Ammon's horn (tissue), 1 donor: ENCODE results near the gene CUX1.
A peak's percentile ranks its signal among the peaks of the same experiment; 100 is the strongest.
"Not testable (repeated sequence)": the region's sequence is repeated elsewhere in the genome, so short reads cannot be mapped to it uniquely, and the experiment has no call there.

ENCODE experiments used
- DNase-seq: peaks from one replicate; pipeline ENCODE4 v3.0.0-alpha.2; 2016; ENCODE audit warnings: low spot score

The CUX1 gene

DNA sequence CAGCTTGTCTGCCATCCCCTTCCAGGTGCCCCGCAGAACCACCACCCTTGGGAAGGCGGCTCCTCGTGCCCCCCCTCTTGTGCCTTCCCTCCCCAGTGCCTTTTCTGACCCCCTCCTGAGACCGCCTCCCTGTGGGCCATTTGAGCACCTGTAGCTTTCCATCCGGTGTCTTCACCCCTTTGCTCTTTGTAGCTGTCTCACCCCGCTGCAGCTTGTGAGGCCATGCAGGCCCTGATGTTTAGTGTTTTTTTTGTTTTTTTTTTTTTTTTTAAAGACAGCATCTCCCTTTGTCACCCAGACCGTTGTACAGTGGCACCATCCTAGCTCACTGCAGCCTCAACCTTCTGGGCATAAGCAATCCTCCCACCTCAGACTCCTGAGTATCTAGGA is 52.5 kb downstream of the CUX1 start:
- no peak for DNase-seq

DNA sequence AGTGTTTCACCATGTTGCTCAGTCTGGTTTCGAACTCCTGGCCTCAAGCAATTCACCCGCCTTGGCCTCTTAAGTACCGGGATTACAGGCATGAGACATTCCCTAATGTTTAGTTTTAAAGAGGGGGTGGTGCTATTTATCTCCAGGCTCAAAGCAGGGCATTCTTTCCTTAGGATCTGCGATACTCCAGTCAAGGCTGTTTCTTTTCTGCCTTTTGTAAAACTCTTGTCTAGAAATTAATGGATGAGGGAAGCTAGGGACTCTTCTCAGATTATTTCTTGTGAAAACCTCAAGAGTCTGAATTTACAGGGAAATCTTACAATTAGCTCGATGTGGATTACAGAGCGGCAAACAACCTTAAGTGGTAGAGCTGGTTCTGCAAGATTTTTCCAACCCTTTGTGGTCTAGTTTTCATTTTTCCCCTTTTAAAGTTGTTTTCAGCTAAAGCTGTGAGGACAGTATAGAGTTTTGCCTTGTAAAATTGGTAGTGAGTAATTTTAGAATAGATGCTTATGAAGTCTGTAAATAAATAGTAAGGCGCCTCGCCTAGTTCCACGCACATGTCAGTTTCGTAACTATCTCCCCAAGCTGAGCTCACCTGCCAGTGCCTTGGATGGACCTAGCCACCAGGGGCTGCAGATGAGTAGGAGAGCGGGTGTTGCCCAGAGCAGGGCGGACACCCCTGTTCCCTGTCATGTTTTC is 53.1 kb downstream of the CUX1 start:
- DNase-seq, result no peak

- DNase-seq, result no peak
These were observed 53.9 kb downstream of the CUX1 start for GRCh38 chr7:101871351-101871750.

DNA sequence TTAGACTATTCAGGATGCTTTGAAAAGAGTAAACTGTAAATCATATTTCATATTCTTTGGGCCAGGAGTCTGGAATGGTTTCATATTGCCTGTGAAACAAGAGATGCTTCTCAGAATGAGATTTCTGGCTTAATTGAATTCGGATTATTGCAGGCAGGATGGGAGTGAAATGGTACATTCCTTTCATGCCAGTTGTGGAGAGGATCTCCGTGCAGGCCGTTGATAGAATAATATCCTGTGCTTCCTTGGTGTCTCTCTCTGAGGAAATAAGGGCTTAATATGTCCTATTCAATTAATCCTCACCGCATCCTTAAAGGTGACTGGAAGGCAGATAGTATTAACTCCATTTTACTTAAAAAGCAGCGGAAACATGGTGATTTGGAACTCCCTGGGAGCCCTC is 56.6 kb downstream of the CUX1 start:
- no peak for DNase-seq

GRCh38 chr7:101875283-101875846 is 57.9 kb downstream of the CUX1 start:
- DNase-seq, result peak; percentile 13

GRCh38 chr7:101877882-101878591 is 60.6 kb downstream of the CUX1 start:
- no peak for DNase-seq

GRCh38 chr7:101878938-101879337 is 61.5 kb downstream of the CUX1 start:
- DNase-seq, result no peak

DNA sequence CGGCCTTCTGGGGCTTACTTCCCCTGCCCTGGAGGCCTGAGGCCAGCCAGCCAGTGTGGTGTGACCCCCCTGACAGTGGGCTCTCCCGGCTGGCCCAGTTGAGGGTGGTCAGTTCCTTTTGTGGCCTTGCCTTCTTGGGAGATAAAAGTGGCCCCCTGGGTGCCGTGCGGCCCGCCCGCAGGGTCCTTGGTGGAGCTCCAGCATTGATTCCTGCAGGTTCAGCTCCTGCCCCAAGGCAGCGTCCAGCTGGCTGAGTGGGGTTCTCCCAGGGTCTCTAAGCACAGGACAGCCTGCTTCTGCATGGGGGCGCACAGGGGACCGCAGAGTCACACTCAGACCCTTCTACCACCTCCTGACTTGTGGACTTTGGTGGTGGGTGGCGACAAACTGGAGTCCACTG is 62.1 kb downstream of the CUX1 start:
- DNase-seq, result no peak

DNA sequence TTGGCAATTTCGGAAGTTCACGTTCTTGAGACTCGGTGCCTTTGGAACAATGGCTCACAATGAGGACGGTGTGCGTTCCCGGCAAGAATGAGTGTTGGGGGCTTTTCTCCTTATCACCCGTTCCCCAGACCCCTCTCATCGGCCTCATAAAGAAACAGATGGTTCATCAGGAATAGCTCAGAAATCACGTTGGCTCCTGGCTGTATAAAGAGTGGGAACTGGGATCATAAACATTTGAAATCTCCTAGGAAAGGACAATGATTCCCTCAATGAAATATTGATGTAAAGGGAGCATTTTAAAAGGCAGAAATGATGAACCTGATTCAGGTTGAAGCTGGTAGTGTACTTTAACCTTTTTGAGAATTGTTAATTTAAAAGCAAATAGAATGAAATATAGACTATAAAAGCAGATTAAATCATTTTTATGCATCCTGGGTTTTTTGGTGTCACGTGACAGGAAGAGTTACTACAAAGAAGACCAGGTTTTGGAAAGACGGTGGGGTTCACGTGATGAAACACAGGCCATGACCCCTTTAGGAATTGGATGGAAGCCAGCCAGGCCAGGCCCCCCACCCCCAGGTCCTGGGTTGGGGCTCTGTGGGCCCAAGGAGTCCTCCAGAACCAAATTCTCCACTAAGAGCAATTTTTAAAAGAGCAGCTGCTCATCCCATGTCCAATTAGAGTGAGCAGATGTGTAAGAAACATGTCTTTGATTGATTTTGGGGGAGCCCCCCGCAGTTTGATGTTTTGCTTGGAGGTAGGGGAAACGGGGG is 63.0 kb downstream of the CUX1 start:
- DNase-seq, result no peak

DNA sequence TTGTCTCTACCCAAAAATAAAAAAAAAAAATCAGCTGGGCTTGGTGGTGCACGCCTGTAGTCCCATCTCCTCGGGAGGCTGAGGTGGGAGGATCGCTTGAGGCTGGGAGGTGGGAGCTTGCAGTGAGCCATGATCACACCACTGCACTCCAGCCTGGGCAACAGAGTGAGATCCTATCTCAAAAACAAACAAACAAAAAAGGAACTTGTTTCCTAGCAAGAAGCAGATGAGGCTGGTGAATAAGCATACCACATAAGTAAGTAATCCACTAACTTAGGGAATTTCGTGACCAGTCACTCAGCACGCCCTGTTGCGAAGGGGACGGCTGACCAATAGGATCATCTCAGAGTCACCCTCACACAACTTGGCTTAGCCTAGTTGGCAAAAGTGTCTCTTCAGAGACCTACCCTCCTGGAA is 64.6 kb downstream of the CUX1 start:
- DNase-seq, result no peak

DNA sequence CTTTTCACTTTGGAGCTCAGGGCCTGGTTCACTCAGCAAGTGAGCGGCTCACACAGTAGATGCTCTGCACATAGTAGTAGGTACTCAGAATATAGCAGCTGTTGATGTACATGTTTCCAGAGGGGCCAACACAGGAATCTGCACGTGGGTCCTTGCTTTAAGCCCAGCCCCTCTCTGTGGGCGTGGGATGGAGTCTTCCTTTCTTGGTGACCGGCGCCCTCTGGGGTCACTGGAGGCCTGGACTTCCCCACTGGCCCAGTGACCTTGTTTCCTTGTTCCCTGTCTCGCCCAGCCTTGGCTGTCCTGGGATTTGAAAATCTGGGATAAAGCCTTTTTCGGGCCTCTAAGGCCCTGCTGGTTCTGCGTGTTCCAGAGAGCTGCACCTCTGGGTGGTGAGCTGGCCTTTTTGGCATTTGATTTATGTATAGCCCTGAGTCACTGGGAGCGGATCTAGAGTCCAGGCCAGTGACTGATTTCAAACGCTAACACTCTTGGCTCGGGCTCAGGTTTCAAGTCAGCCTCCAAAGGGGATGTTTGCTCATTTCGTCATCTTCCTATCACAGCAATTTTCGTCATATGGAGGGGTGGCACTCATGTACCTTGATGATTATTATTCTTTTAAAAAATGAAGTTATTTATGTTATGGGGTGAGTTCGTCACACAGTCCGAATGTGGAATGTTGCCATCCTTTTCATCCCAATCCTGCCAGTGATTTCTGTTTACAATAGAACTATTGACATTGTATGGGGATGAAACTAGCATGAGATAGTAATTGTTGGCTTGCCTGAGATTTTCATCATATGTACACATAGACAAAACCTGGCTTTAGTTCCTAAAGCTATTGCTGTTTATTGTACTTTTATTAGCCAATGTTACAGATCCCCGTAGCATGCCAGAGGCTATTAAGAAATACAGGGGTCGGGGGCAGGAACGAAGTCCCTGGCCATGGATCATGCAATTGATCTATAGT is 65.5 kb downstream of the CUX1 start:
- peak; percentile 54 for DNase-seq

DNA sequence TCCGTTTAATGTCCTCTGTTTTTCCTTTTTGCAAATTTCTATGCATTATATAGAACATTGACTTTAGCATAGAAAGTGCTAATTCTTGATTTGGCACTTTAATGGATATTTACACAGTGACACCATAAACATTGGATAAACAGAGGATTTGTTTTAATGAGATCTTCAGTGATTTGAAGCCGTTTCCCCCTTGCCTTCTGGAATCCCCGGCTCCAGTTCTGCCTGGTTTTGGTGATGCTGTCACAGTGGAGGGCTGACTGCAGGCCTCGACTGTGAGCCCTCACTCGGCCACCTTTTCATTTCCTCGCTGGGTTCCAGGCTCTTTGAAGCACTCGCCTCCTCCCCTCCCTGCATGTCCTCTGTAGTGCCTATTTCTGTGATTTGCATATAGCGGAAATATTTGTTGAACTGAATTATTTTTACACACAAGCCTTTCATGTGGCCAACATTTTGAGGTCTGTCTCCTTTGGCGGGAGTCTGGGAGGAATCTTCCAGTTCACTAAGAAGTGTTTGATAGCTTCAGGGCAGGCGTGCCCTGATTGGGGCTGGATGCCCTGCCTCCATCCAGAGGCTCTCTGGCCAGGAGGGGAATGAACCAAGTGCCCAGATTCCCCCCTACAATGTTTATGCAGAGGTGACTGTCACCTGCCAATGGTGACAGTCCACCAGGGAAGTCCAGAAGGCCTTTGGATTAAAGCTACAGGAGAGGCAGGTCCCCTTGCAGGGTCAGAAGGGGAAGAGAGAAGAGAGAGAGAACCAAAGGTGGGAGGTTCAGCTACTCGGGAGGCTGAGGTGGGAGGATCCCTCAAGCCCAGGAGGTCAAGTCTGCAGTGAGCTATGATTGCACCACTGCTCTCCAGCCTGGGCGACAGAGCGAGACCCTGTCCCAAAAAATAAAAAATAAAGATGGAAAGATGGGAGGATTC is 67.5 kb downstream of the CUX1 start:
- no peak for DNase-seq

DNA sequence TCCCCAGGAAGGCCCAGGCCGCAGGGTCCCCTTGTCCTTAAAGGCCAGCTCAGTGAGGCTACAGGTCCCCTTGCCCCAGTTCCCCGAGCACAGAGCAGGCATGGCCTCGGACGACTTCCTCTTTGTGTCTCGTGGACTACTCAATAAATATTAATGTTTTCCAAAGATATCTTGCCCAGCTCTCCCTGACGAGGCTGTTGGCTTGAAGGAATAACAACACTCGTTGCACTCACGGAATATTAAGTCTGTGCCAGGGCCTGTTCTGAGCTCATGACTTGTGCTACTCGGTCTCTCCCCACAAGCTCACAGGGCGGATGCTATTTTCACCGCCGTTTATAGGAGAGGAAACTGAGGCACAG is 68.2 kb downstream of the CUX1 start:
- DNase-seq, result peak; percentile 43

GRCh38 chr7:101887352-101887751 is 69.9 kb downstream of the CUX1 start:
- DNase-seq, result not testable (repeated sequence)

GRCh38 chr7:101888564-101888963 is 71.1 kb downstream of the CUX1 start:
- DNase-seq, result not testable (repeated sequence)

- DNase-seq, result no peak
These were observed 73.5 kb downstream of the CUX1 start for GRCh38 chr7:101890749-101891523.

- DNase-seq, result no peak
These were observed 74.7 kb downstream of the CUX1 start for GRCh38 chr7:101891936-101892640.

DNA sequence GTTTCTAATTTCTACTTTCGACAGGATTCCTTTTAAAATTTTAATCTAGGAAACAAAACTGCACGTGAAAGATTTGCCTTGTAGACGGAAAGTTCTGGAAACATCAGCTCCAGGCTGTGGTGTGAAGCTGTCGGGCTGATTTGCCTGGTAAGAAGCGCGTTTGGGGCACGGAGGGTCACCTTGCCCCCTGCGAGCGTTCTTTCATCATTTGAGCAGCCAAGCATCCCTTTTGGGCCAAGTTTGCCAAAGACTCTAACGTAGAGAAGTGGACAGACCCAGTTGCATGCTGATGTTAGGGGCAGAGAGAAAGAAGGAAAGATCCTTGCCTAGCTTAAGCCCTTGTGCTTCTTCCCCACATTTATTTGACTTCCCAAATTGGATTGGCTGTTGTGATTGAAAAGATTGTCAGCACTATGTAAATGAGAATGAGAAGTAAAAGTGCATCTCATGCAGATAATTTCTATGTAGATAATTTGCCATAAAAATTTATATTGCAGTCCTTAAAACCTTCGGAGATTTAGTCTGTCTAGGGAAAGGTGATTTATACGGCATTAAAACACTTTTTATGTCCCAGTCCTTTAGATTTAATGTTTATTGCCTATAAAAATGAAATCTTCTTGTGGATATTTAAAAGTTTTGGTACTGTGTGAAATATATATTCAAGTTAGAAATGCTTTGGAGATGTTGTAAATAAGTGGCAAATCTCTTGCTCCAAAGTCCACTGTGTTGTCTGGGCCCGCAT is 76.1 kb downstream of the CUX1 start:
- no peak for DNase-seq
